ENCODE measurements around the gene ADH5. TPM values are rescaled to one million over a fixed set of nuclear protein-coding genes. Genes with fewer than 3 reads are reported as not detected.
"Not testable (repeated sequence)": the region's sequence is repeated elsewhere in the genome, so short reads cannot be mapped to it uniquely, and the experiment has no call there.

The ADH5 gene
- total RNA-seq, 1 experiment from 2014 or later: 163 TPM

- no peak for TF ChIP-seq SRF (IDR thresholded peaks at IDR 0.05; ENCODE audit: low read depth)
- TF ChIP-seq EZH2 (IDR thresholded peaks at IDR 0.05): no peak
- no peak for TF ChIP-seq SP1 (IDR thresholded peaks at IDR 0.05; ENCODE audit: low read depth)
- TF ChIP-seq RAD21 (IDR thresholded peaks at IDR 0.05; ENCODE audit: low read depth): no peak
- TF ChIP-seq ATF3 (IDR thresholded peaks at IDR 0.05): no peak
- TF ChIP-seq TCF7L2 (IDR thresholded peaks at IDR 0.05; ENCODE audit: borderline replicate concordance, extremely low read depth, insufficient read depth, insufficient read length): no peak
- no peak for TF ChIP-seq REST (IDR thresholded peaks at IDR 0.05; ENCODE audit: low read depth)
Measured at GRCh38 chr4:99082192-99082591, 6.4 kb downstream of the ADH5 start (continued).

- intact Hi-C loops (cut with micrococcal nuclease); H3K27ac ChIP-seq (ENCODE audit: low read depth, low read length); RAD21 ChIA-PET (ENCODE audit: low non-redundant PET in 1 of 2, low total read pairs in 2 of 2, uncharacterized antibody in 2 of 2, unreplicated experiment in 2 of 2); H3K9ac ChIP-seq (ENCODE audit: low read length); ATAC-seq; H4K20me1 ChIP-seq (ENCODE audit: insufficient read depth); BruUV-seq (replicated peaks); DNase-seq (ENCODE audit: low read depth, low spot score); H3K9me2 ChIP-seq (ENCODE audit: insufficient read depth); H3K9me3 ChIP-seq (ENCODE audit: control insufficient read depth in 1 of 2, insufficient read depth in 1 of 2, low read depth in 1 of 2, low read length in 2 of 2); H3K4me1 ChIP-seq (ENCODE audit: control insufficient read depth in 1 of 2, insufficient read depth in 2 of 2, low read length in 2 of 2); CTCF ChIA-PET; H2AFZ ChIP-seq (ENCODE audit: low read depth, low read length, poor library complexity, severe bottlenecking); H3K4me3 ChIP-seq (replicated peaks in 1 of 2; ENCODE audit: low read depth in 1 of 2, low read length in 2 of 2); H3K4me2 ChIP-seq (ENCODE audit: low read length); H3K27me3 ChIP-seq (ENCODE audit: insufficient read depth, low read length); POLR2A ChIA-PET: not testable (repeated sequence)
- Histone ChIP-seq H3K36me3 (ENCODE audit: control insufficient read depth in 1 of 2, insufficient read depth in 2 of 2, low read length in 2 of 2) (peaks cover 39 to 60% of the 10 kb centered on the region in 2 experiments; a peak in 3 of 4 replicates), H3K79me2 (ENCODE audit: insufficient read depth, low read length) (peaks cover 43% of the 10 kb centered on the region)
Measured at GRCh38 chr4:99080869-99081268, 7.7 kb downstream of the ADH5 start.

Measured in HCT116 (cell line).